HPDE6-E6E7 (cell line): ENCODE measurements around the gene ARPC5.
A peak's percentile ranks its signal among the peaks of the same experiment; 100 is the strongest.
"Not testable (repeated sequence)": the region's sequence is repeated elsewhere in the genome, so short reads cannot be mapped to it uniquely, and the experiment has no call there.

ENCODE experiments used
- DNase-seq: peaks from one replicate; pipeline ENCODE4 v3.0.0; 2011; ENCODE audit warnings: missing footprints; ENCODE audit errors: extremely low spot score

ARPC5 gene

DNA sequence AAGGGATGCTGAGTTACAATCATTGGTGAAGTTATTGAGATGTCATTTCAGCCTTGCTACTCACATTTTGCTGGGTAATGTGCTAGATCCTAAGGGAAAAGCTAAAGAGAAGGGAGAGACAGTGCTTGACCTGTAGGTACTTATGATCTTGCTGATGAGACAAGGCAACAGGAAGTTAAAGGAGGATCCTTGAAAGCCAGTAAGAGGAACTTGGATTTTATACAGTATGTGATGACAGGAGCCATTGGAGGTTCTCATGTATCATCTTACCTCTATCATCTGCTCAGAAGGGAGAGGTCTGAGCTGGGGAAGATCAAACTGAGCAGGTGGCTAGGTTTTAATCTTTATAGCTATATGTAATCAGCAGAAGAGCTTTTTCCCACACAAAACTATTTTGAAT lies 11.2 kb upstream of the ARPC5 start:
- DNase-seq, result no peak

DNA sequence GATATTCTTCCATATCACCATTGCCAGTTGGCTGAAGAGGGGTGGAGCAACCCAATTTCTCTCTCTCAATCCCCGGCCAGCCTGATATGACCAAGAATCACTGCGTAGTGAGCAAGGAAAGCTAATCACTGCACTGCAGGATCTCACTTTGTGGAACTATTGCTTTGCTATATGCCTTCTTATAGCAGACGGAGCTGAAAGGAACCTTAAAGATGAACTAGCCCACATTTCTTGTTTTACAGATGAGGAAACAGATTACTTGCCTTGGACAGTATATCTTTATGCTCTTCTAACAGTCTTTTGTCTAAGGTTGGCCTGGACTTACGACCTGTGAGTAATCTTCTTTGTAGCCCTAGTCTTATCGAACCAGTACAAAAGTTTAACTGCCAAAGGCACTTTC lies 9.9 kb upstream of the ARPC5 start:
- no peak for DNase-seq

DNA sequence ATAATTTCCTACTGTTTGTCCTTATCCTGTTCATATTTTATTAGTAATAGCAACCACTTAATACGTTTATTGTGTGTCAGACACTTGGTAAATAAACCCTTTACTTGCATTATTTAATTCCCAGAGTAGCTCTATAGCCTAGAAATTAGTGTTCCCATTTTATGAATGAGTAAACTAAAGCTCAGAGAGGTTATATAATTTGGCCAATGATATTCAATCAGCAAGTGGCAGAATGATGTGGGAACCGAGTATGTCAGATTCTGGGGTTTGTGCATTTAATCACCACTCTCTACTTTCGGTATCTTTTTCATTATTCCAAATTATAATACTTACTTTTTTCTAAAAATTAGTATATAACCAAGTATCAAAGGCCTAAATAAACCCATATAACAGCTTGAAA lies 6.6 kb upstream of the ARPC5 start:
- DNase-seq, result no peak

DNA sequence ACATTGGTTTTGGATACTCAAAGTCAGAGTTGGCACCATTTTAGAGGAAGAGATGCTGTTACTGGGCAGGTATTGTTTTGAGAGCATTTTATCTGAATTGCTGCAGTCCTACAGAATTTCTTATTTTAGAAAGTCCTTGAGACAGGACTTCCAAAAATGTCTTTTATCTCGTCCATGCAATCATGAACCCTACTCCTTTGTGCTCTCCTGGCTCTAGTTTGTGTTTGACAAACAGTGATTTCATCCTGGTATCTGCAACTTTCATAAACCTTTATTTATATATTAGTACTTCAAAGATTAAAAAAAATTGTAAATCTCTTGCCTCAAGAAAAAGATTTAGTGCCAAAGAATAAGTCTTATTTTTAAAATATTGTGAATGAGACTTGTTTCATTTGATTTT lies 4.6 kb upstream of the ARPC5 start:
- DNase-seq, result no peak

DNA sequence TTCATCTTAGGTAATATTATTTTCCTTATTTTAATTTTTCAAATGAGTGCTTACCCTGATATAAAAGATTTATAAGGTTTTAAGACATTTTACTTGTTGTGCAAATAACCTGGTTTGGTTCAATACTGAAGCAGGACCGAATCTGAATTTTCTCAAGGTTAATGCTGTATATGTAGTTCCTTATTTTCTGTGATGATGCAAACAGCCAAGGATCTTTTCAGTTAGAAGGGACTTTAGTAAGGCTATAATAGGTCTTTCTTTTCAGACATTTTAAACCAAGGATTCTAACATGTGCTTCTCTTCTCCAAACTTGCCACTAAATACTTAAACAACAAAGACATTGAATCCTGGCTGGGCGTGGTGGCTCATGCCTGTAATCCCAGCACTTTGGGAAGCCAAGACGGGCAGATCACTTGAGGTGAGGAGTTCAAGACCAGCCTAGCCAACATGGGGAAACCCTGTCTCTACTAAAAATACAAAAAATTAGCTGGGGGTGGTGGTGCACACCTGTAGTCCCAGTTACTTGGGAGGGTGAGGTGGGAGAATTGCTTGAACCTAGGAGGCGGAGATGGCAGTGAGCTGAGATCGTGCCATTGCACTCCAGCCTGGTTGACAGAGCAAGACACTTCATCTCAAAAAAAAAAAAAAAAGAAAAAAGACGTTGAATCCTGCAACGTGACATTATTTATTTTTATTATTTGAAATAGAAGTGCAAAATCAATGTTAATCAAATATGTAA lies 3.2 kb upstream of the ARPC5 start:
- DNase-seq, result no peak

DNA sequence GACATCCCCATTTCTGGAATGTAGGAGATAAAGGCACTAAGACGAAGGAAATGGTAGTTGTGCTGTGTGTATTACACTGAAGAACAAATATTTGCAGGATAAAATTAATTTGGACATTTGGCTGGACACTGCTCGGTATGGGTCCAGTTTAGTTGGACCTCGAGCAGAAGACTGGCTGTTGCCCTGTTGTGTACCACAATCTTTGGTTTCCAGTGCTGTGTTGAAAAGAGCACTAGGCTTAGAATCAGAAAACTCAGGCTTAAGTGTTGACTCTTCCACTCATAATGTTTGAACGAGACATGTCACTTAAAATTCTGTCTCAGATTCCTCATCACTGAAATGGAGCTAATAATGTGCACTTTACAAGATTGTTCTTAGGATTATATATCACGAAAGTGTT lies 1.2 kb upstream of the ARPC5 start:
- no peak for DNase-seq

DNA sequence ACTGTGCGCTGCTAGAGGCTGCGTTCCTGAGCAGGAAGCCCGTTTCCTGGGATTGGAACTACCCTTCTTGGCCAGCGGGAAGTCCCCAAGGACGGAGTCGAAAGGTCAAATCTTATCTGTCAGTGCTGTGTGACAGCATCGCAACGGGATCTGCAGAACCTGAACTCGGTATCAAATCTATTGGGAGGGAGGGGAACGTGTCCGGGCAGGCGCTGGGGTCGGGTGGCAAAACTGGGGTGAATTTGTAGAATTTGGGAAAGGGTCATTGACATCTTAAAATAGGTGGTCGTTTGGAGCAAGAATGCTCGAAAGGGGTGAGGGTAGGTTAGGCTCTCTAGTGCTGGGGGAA lies 725 bp upstream of the ARPC5 start:
- DNase-seq, result no peak

DNA sequence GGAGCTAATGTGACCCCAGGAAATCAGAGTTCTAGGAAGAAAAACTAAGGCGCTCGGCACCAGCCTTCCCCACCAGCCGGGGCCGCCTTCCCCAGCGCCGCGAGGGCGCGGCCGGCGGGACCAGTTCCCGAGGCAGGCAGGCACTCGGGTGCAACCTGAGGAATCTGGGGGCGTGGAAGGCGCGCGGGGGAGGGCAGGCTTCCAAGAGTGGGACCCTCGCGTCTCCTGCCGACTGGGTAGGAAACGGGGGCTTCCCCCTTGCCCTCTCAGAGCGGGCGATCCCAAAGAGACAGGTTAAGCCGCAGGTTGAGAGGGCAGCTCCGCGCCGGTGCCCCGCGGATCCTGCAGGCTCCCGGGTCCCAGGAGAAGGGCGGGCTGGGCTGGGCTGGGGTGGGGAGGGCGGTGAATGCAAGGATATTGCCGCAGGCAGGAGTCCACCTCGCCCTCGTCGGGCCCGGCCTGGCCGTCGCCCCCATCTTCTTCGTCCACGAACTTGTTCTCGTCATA lies 431 bp downstream of the ARPC5 start:
- DNase-seq, result no peak

DNA sequence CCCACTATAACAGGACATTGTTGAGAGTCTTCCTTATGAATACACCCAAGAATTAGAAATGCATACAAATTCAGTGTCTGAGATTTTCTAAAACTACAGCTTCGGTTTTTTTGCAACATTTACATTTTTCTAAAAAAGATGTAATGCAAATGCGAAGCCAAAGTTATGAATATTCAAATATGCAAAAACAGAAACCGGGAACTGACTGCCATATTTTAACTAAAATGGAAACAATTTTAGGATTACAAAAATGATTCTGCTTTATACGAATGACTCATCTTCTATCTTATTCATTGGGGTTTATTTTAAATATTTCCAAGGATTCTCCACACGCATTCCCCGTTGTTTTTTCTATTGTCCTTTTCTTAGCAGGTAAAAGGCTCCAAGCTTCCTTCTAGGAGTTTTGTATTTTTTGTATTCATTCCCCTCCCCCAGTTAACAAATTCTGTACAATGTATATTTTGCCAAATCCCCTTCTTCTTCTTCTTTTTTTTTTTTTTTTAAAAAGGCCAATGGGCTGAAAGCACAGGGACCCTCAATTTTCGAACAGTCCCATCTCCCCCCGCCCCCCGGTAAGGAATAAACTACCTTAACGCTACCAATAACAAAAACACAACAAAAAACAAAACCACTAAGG lies 1.0 kb downstream of the ARPC5 start:
- DNase-seq, result no peak

DNA sequence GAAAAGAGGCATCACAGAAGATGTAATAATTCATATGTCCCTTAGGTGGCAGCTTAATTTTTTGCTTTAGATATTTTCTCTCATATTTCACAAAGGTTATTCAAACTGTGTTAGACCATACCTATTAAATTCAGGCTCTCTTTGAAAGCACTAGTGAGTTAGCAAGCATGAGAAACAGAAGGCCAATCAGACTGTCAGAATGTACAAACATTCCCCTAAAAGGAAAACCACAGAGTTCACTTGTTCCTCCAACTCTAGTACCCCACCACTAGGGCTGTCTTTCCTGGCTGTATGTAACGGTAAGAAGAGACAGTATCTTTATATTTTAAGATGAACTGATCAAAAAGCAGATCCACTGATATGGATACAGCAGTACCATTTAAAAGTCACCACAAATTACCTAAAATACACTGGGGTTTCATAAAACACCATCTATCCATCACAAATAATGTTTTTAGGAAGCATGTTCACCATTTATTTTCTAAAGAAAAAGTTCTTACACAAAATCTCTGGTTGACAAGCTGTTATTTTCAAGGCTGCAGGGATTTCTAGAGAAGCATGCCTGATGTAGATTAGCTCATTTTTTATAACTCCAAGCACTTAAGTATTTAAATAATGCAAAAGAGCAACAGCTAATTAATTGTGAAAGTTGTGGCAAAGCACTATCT lies 1.8 kb downstream of the ARPC5 start:
- no peak for DNase-seq

DNA sequence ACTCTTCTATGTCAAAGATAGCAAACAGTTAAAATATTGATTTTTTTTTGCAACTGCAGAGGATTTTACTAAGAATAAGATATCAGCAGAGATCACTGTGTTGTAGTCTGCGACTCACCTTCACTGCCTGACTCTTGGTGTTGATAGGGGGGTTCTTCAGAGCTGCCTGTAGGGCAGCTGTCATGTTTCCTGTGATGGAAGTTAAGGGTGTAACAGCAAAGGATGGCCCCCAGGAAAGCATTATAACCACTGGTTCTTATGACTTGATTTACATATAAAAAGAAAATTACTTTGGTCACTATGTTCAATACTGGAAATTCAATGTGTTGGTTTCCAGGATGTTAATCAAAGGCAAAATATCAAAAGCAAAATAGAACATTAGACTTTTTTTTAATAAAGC lies 2.6 kb downstream of the ARPC5 start:
- DNase-seq, result no peak

DNA sequence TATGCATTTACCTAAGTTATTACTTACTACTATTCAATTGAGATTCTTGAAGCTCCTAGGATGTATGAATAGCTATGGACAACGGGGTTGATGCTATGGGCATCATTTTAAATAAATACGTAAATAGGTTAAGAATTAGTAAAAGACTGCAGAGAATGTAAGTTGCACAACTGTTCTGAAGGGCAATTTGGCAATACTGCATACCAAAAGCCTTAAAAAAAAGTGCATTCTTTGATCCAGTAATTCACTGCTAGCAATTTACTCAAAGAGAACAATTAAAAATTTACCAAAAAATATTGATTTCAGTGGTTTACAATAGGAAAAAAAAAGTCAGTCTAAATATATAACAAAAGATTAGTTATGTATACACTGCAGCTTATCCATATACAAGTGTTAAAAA lies 3.5 kb downstream of the ARPC5 start:
- DNase-seq, result no peak

DNA sequence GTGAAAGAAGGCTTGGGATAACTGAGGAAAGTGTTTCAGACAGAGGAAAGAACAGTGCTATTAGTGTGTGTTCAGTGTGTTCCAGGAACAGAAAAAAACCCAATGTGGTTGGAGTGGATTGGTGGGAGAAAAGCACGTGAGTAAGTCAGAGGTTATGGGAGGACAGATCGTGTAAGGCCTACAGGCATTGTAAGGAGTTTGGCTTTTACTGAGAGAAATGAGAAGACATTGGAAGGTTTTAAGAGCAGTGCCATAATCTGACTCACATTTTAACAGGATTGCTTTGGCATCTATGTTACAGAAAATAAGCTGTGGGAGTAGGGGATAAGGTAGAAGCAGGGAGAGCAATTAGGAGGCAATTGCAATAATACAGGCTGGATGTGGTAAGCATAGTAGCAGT lies 4.8 kb downstream of the ARPC5 start:
- no peak for DNase-seq

DNA sequence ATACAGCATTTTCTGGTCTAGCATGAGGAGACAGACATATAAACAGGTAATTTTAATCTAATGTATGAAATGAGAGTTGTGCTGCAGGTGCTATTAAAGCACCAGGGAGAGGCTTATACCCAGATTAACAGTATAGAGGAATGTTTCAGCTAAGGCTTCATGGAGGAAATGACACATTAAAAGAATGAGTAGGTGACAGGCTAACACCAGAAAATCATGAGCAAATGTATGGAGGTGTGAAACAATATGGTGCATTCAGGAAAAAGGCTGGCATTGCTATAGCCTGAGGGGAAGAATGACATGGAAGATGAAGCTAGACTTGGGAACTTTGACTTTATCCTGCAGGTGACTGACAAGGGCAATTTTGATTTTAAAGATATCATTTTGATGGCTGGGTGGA lies 7.0 kb downstream of the ARPC5 start:
- DNase-seq, result no peak

DNA sequence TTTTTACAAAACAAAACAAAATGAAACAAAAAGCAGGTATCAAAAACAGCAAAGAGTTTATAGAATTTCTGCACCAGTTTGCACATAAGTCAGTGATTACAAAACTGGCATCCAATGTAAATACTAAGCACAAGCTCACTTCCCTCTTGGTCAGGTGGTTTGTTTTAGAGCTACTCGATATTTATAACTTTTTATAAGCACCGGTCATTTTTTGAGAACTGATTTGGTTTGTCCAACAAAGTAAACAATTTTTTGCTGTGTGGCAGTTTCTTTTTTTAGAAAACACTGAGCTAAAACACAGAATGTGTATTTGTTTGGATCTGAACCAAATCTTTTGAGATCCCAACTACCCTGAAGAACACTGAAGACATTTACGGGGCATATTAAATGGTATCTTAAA lies 9.3 kb downstream of the ARPC5 start:
- not testable (repeated sequence) for DNase-seq

DNA sequence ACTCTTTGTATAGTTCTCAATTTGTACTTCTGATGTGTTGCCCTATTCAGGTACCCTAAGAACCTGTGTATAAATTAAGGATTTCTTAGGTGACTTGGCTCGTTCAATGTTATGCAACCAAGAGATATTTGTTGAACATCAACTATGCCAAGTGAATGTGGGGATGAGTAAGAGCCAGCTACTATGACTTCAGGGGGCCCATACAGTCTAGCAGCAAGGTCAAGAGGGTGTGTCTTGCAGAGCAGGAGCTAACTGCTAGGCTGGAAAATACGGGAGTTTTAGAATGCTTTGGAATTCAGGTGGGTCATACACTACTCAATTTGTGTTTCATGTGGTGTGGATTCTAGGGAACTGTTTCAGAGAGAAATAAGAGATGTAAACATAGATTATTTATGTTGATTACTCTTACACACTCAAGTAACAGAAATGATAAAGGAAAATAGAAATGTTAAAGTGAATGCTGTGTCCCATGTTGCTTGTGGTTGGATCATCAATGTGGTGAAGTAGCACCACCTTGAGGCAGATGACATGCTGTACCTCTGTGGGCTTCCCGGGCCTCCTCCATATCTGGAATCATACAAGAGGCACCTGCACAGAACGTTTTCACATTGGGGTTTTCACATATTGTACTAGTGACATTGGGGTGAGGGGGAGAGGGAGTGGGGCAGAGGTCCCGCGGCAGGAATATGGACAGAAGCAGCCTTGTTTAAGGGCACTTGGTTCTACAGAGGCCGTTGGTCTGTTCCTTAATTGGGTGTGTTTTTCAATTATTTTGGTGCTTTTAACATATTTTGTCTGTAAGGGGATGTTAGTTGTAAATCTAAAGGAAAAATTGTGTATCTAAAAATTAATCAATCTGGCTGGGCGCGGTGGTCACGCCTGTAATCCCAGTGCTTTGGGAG lies 12.4 kb downstream of the ARPC5 start:
- DNase-seq, result peak; percentile 65

DNA sequence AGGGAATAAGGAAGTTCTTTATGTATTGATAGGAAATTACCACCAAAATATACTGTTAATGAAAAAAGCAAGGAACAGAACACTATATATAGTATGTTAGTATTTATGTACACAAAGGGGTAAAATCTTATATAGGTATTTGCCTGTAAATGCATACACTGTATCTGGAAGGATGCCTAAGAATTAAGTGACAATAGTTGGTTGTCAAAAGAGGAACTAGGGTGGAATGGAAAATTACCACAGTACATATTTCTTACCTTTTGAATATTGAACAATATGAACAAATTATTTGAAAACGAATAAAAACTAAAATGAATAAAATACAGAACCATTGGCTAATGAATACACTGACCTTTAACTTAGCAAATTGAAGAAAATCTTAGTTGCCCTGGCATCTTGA lies 13.6 kb downstream of the ARPC5 start:
- DNase-seq, result no peak

DNA sequence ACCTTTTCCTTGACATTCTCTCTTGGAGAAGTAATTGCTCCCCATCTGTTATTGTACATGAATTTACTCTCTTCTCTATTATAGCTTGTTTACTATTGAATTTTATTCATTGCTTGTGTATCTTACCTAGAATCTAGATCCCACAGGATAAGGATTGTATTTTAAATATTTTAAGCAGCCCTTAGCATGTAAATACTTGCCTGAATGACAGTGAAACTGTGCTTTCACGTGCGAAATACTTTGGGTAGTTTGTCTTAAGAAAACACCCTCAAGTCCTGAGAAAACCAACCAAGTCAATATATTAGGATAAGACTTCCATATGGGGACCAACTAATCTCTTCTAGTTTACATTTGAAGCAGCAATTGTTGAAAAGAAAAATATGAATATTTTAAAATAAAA lies 15.3 kb downstream of the ARPC5 start:
- no peak for DNase-seq

DNA sequence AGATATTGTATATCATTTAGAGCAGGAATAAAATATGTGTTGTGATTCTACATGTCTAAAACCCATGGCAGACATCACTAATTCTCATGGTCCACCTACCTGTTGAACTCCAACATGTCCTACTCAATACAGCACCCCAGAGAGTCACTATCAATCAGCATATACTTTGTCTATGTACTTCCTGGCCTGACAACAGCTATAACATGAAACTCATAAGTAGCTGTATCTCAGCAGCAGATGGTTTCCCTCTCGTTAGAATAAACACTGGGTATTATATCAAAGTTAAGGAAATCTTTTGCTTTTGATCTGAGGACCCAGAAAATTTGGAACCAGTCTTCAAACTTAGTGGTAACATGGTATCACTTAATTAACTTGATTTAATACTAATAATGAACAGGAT lies 15.8 kb downstream of the ARPC5 start:
- DNase-seq, result no peak

DNA sequence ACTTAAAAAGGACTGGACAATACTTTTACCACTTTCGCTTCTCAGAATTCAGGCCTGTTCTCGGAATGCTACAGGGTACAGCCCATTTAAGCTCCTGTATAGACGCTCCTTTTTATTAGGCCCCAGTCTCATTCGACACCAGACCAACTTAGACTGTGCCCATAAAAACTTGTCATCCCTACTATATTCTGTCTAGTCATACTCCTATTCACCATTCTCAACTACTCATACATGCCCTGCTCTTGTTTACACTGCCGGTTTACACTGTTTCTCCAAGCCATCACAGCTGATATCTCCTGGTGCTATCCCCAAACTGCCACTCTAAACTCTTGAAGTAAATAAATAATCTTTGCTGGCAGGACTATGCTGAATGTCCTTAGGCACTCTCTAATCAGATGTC lies 17.4 kb downstream of the ARPC5 start:
- DNase-seq, result not testable (repeated sequence)

DNA sequence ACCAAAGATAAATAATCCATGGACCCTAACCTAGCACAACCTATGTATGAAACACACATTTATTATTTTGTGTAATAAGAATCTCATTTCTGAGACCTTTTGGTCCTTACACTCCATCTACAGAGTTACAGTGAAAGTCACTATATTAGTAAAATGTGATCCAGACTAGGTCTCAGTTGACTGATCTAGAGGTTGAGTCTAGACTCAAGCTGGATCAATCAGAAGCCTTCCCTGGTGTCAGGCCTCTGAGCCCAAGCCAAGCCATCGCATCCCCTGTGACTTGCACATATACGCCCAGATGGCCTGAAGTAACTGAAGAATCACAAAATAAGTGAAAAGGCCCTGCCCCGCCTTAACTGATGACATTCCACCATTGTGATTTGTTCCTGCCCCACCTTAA lies 22.6 kb downstream of the ARPC5 start:
- not testable (repeated sequence) for DNase-seq

DNA sequence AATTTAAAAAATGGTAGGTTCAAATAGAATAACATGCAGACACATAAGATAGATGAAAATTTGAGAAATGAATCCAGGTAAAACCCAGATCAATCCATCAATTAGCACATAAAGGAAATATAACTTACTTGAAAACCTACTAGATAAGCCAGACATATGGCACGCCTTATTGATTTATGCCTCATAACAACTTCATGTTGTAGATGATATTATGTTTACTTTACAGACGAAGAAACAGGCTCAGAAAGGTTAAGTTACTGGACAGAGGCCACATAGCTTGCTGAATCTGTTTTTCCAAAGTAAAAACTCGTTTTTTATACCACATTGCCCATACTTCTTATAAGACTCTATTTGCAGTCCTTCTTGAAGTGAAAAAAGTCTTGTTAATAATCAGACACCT lies 23.2 kb downstream of the ARPC5 start:
- no peak for DNase-seq
